ENCODE measurements around the gene WDR82.

The WDR82 gene

DNA sequence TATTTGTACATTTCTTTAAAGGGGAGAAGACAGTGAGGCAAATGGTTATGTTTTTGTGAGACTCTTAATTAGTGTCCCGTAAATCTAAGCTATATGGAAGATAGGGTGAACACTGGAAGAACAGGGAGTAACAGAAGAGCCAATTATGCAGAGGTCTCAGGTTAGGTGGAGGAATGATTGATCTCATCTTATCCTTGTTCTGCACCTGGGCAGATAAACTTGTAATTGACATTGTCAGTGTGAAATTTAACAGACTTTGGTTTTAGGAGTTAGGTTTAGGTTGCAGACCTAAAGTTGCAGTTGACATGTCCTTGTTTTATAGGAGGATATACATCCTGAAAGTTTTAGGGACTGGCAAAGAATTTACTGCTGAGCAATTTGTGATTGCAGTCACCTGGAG is 36.4 kb downstream of the WDR82 start:
- H3K27ac ChIP-seq (ENCODE audit: low read length), result no peak overlapping the region
- no peaks in the 10 kb centered on the region for H3K36me3 ChIP-seq (ENCODE audit: control insufficient read depth in 2 of 2, insufficient read depth in 2 of 2, low read length in 2 of 2)
- H3K4me3 ChIP-seq (ENCODE audit: low read length in 2 of 2), result no peak overlapping the region
- no peak overlapping the region for H3K9ac ChIP-seq (ENCODE audit: low read length in 2 of 2)
- H3K27me3 ChIP-seq (ENCODE audit: control insufficient read depth in 1 of 2, insufficient read depth in 2 of 2, low read length in 2 of 2), result no peaks in the 10 kb centered on the region
- no peaks in the 10 kb centered on the region for H3K9me3 ChIP-seq (ENCODE audit: control insufficient read depth in 2 of 2, low read length in 2 of 2)
- H3K4me1 ChIP-seq (ENCODE audit: control insufficient read depth, insufficient read depth, low read length), result peaks cover 47% of the 10 kb centered on the region

DNA sequence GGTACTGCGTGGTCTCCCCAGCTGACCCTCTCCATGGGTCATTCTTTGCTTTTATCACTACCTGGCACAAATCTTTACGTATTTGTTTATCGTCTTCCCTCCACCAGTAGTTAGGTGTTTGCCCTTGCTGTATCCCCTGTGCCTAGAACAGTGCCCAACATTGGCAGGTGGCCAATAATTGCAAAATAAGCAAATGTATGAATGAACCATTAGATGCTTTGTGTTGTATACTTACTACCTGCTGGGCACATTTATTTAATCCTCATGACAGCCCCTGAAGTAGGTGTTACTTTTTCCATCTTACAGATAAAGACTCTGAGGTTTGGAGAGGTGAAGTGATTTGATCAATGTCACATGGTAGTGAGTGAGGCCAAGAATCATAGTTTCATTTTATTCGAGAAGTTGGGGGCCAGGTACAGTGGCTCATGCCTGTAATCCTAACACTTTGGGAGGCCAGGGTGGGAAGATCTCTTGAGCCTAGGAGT is 37.5 kb downstream of the WDR82 start:
- H3K9ac ChIP-seq (ENCODE audit: low read length in 2 of 2), result no peak overlapping the region
- peaks cover 46% of the 10 kb centered on the region for H3K4me1 ChIP-seq (ENCODE audit: control insufficient read depth, insufficient read depth, low read length)
- no peaks in the 10 kb centered on the region for H3K36me3 ChIP-seq (ENCODE audit: control insufficient read depth in 2 of 2, insufficient read depth in 2 of 2, low read length in 2 of 2)
- H3K27me3 ChIP-seq (ENCODE audit: control insufficient read depth in 1 of 2, insufficient read depth in 2 of 2, low read length in 2 of 2), result no peaks in the 10 kb centered on the region
- H3K9me3 ChIP-seq (ENCODE audit: control insufficient read depth in 2 of 2, low read length in 2 of 2), result no peaks in the 10 kb centered on the region
- no peak overlapping the region for H3K27ac ChIP-seq (ENCODE audit: low read length)
- no peak overlapping the region for H3K4me3 ChIP-seq (ENCODE audit: low read length in 2 of 2)

DNA sequence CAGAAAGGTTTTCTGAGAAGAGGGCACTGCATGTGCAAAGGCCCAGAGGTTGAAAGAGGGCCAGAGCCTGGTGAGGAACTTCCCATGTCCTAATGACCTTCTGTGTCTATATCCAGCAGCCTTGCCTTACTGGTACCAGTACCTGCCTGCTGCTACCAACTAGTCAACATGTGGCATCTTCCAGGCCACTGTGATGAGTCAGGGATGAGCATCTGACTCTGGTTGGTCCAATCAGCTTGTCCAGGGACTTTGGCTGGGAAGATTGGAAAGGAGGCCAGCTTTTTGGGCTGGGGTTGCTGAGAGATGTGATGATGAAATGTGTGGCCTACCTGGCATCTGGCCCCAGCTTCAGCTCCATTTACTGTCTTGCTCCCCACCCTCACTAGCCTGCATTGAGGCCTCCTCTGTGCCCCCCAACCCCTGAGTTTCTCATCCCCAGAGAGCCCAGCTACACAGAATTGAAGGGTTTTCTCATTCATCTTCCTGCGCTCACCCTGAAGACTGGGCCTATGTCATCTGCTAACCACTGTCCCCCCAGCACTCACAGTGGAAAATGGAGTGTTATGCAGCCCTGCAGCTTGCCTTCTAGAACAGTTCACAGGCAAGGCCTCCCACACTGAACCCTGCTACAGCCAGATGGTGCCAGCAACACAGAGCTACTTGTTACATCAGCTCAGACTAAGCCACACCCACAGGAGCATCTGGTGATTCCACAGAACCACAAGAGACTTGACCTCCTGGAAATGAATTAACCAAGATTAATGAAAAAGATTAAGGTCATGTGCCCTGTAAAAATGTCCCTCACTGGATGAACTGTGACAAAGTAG is 38.2 kb downstream of the WDR82 start:
- Histone ChIP-seq H3K27ac (ENCODE audit: low read length) (no peak overlapping the region), H3K4me3 (ENCODE audit: low read length in 2 of 2) (peak overlapping the region in 1 of 2 donors; percentile 98), H3K9ac (ENCODE audit: low read length in 2 of 2) (no peak overlapping the region), H3K9me3 (ENCODE audit: control insufficient read depth in 2 of 2, low read length in 2 of 2) (no peaks in the 10 kb centered on the region), H3K4me1 (ENCODE audit: control insufficient read depth, insufficient read depth, low read length) (peaks cover 50% of the 10 kb centered on the region), H3K36me3 (ENCODE audit: control insufficient read depth in 2 of 2, insufficient read depth in 2 of 2, low read length in 2 of 2) (peaks cover 0 to 5% of the 10 kb centered on the region in 2 donors), H3K27me3 (ENCODE audit: control insufficient read depth in 1 of 2, insufficient read depth in 2 of 2, low read length in 2 of 2) (no peaks in the 10 kb centered on the region)

DNA sequence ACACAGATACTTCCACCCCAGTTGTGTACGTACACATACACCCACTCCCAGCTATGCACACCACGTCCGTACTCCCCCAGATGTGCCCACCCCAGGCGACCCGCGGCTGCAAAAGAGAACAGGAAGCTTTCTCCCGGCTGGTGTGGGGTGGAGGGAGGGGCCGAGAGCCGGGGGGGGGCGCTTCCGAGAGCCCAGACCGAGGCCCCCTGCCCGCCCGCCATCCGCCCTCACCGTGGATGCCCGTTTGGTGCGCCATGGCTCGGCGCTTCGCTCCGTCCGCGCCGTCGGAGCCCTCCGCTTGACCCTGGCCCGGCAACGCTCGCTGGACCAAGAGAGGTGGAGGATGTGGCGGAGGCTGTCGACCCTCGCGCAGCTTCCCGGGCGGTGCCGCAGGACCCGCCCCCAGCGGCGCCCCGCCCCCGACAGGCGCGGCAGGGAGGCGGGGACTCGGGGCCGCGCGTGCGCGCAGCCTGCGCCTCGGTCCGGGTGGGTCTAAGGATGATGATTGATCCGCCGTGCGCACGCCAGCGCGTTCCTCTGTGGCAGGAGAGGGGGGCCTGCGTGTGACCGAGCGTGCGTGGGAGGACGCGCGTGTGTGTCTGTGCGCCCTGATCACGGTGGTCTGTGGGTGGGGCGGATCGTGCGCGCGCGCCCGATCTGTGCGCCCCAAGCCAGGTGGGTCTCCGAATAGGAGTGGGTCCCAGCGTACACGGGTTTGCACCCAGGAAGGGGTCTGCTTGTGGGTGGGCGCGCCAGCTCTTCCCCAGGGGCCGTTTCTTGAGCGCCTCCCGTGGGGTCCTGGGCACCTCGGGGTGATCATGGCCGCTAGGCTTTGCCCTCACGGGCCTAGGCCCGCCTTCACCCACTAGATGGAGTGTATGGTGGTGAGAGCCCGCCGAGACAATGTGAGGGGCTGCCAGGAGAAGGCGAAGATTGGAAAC is 39.4 kb downstream of the WDR82 start, which contains the start of gene TWF2:
Gene TWF2, minus strand, starts transcription at position 398 of the 941 bp plus-strand sequence. Its CDS starts 142 bp downstream, at position 256.
- Histone ChIP-seq H3K4me1 (ENCODE audit: control insufficient read depth, insufficient read depth, low read length) (peaks cover 52% of the 10 kb centered on the region), H3K36me3 (ENCODE audit: control insufficient read depth in 2 of 2, insufficient read depth in 2 of 2, low read length in 2 of 2) (peaks cover 5 to 11% of the 10 kb centered on the region in 2 donors), H3K27ac (ENCODE audit: low read length) (peak within 1 kb of the TSS; percentile 88), H3K9ac (ENCODE audit: low read length in 2 of 2) (peak within 1 kb of the TSS; percentile 65 to 80), H3K4me3 (ENCODE audit: low read length in 2 of 2) (peak within 1 kb of the TSS; percentile 96 to 98), H3K9me3 (ENCODE audit: control insufficient read depth in 2 of 2, low read length in 2 of 2) (no peaks in the 10 kb centered on the region), H3K27me3 (ENCODE audit: control insufficient read depth in 1 of 2, insufficient read depth in 2 of 2, low read length in 2 of 2) (no peaks in the 10 kb centered on the region)

DNA sequence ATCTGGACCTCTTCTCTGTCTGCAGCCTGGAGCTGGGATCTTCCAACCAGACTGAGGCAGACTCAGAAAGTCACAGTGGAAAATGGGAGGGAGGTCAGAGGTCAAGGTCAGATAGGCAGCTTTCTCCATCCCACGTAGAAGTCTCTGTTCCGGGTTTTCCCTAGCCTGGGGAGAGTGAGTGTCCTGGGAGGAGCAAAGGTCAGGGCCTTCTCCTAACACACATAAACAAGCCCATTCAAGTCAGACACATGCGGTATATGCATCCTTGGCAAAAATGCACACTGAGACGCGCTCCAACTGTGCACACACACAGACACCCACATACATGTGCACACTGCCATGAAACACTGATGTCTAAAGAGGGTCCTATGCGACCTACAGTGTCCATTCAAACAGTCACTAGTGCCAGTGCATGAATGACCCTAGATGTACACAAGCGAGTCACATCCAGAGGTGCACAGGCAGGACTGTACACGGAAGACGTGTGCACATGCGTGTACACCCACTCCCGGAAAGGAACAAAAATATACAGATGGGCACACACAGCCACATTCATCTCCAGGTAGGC is 40.2 kb downstream of the WDR82 start:
- H3K27ac ChIP-seq (ENCODE audit: low read length), result peak overlapping the region; percentile 88
- H3K4me1 ChIP-seq (ENCODE audit: control insufficient read depth, insufficient read depth, low read length), result peaks cover 52% of the 10 kb centered on the region

DNA sequence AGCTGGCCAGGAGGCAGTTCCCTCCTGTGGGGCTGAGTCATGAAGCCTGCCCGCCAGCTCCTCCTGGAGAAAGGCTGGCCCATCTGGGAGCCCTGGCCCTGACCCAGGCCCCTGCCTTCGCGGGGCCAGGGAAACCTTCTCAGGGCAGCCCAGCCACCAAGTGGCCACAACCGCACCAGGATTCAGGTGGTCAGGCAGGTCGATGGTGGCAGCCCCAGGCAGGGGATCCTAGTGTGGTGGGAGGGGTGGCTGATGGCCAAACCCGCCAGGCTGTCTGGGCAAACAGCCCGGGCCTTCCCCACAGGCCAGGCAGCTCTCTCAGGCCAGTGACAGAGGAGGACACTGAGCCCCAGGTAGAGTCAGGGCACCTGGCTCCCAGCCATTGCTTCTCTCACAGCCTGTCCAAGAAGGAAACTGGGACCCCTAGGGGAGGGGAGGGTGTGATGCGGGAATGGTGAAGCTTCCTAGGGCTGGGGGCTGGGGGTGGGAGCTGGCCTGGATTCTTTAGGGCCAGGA is 40.7 kb downstream of the WDR82 start:
- Histone ChIP-seq H3K27me3 (ENCODE audit: control insufficient read depth in 1 of 2, insufficient read depth in 2 of 2, low read length in 2 of 2) (no peaks in the 10 kb centered on the region), H3K36me3 (ENCODE audit: control insufficient read depth in 2 of 2, insufficient read depth in 2 of 2, low read length in 2 of 2) (peaks cover 9 to 11% of the 10 kb centered on the region in 2 donors), H3K9ac (ENCODE audit: low read length in 2 of 2) (peak overlapping the region; percentile 65 to 79), H3K27ac (ENCODE audit: low read length) (peak overlapping the region; percentile 88), H3K4me1 (ENCODE audit: control insufficient read depth, insufficient read depth, low read length) (peaks cover 52% of the 10 kb centered on the region), H3K9me3 (ENCODE audit: control insufficient read depth in 2 of 2, low read length in 2 of 2) (no peaks in the 10 kb centered on the region), H3K4me3 (ENCODE audit: low read length in 2 of 2) (peak overlapping the region; percentile 96 to 98)

More for the DNA sequence above, 40.2 kb downstream of the WDR82 start:
- no peaks in the 10 kb centered on the region for H3K27me3 ChIP-seq (ENCODE audit: control insufficient read depth in 1 of 2, insufficient read depth in 2 of 2, low read length in 2 of 2)
- H3K36me3 ChIP-seq (ENCODE audit: control insufficient read depth in 2 of 2, insufficient read depth in 2 of 2, low read length in 2 of 2), result peaks cover 5 to 11% of the 10 kb centered on the region in 2 donors
- H3K9ac ChIP-seq (ENCODE audit: low read length in 2 of 2), result peak overlapping the region; percentile 65 to 79
- peak overlapping the region; percentile 96 to 98 for H3K4me3 ChIP-seq (ENCODE audit: low read length in 2 of 2)
- H3K9me3 ChIP-seq (ENCODE audit: control insufficient read depth in 2 of 2, low read length in 2 of 2), result no peaks in the 10 kb centered on the region

DNA sequence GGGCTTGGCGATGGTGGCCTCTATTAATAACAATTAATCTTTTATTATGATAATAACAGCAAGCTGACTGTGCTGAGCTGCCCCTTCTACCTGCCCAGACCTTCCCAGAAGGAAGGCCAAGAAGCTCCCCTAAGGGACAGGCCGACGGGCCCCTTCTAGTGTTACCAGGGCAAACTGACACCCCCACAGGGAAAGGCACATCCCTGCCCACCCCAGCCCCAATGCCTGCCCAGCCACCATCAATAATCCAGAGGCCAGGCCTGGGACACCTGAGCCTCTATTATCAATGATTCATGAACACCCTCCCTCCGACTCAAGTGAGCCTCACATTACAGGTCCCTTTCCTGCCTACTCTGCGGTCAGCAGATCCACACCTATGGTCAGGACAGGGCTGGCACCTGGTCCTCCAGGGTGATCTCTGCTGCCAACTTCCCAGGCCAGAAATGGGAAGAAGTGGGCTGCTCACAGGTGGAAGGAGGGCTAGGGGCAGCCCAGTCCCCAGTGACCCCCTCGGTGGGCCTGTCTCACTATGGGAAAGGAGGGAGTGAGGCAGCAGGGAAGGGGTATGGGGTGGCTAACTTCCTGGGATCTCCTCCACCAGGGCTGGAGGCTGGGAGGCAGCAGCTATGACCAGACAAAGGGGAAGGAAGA is 41.3 kb downstream of the WDR82 start:
- Histone ChIP-seq H3K27me3 (ENCODE audit: control insufficient read depth in 1 of 2, insufficient read depth in 2 of 2, low read length in 2 of 2) (no peaks in the 10 kb centered on the region), H3K9ac (ENCODE audit: low read length in 2 of 2) (peak overlapping the region; percentile 51 to 65), H3K4me1 (ENCODE audit: control insufficient read depth, insufficient read depth, low read length) (peaks cover 55% of the 10 kb centered on the region), H3K9me3 (ENCODE audit: control insufficient read depth in 2 of 2, low read length in 2 of 2) (no peaks in the 10 kb centered on the region), H3K36me3 (ENCODE audit: control insufficient read depth in 2 of 2, insufficient read depth in 2 of 2, low read length in 2 of 2) (peaks cover 11 to 13% of the 10 kb centered on the region in 2 donors), H3K4me3 (ENCODE audit: low read length in 2 of 2) (peak overlapping the region; percentile 64 to 98), H3K27ac (ENCODE audit: low read length) (peak overlapping the region; percentile 88)

DNA sequence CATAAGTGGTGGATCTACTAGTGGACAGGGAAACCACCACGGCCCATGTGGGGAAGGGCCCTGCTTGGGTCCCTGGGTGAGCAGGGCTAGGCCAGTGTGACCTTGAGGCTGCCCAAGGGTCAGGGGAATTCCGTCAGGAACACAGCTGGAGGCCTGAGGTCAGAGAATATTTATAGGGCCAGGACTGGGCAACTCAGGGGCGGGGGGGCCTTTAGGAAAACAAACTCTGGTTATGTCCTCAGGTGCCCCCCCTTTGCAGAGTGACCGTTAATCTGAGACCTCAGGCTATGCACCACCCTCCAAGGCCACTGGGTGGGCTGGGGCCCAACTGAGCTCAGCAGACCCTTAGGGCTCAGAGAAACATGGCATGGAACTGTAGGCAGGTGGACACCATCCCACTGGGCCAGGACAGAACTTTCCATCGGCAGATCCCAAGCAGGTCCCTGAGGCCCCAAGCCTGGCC is 42.0 kb downstream of the WDR82 start:
- Histone ChIP-seq H3K4me1 (ENCODE audit: control insufficient read depth, insufficient read depth, low read length) (peaks cover 57% of the 10 kb centered on the region), H3K9ac (ENCODE audit: low read length in 2 of 2) (peak overlapping the region in 1 of 2 donors; percentile 21), H3K27ac (ENCODE audit: low read length) (peak overlapping the region; percentile 88), H3K36me3 (ENCODE audit: control insufficient read depth in 2 of 2, insufficient read depth in 2 of 2, low read length in 2 of 2) (peaks cover 11 to 13% of the 10 kb centered on the region in 2 donors), H3K4me3 (ENCODE audit: low read length in 2 of 2) (no peak overlapping the region), H3K27me3 (ENCODE audit: control insufficient read depth in 1 of 2, insufficient read depth in 2 of 2, low read length in 2 of 2) (no peaks in the 10 kb centered on the region), H3K9me3 (ENCODE audit: control insufficient read depth in 2 of 2, low read length in 2 of 2) (no peaks in the 10 kb centered on the region)

DNA sequence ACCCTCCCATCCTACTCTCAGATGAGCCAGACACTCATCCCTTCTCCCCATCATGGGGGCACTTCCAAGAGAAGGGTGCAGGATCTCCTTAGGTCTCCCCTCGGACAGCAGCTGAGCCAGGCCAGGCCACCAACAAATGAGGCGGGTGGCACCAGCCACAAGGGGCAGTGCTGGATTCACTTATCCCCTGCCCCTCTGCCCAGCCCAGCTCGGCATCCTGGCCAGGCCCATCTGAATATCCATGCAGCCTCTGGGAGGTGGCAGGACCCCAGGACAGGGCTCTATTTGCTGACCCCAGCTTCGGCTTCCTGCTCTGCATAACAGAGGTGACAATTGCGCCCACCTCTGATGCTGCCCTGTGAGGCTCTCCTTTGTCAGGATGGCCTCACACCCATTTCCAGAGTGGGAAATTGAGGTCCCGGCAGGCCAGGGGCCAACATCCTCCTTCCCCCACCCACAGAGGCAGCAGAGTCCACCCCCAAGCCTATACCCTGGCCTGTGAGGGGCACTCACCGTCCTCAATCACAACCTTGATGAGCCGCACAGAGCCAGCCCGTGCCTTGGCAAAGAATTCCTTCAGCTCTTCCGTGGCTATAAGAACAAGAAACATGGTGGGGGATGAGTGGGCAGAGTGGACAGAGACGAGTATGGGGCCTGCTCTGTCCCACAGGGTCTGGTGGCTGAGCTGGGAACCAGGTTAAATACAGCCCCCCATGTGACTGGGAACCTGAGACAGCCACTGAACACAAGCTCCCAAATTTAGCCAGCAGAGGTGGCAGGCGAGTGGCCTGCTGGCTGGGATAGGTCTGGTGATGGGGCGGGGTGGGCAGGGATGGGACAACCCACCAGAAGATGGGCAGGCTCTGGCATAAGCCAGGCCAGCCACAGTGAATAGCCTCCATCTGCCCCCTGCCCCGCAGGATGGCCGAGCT is 43.7 kb downstream of the WDR82 start:
- peaks cover 26 to 27% of the 10 kb centered on the region in 2 donors for H3K36me3 ChIP-seq (ENCODE audit: control insufficient read depth in 2 of 2, insufficient read depth in 2 of 2, low read length in 2 of 2)
- H3K27me3 ChIP-seq (ENCODE audit: control insufficient read depth in 1 of 2, insufficient read depth in 2 of 2, low read length in 2 of 2), result no peaks in the 10 kb centered on the region
- no peak overlapping the region for H3K9ac ChIP-seq (ENCODE audit: low read length in 2 of 2)
- H3K9me3 ChIP-seq (ENCODE audit: control insufficient read depth in 2 of 2, low read length in 2 of 2), result no peaks in the 10 kb centered on the region
- H3K4me3 ChIP-seq (ENCODE audit: low read length in 2 of 2), result no peak overlapping the region
- H3K27ac ChIP-seq (ENCODE audit: low read length), result no peak overlapping the region
- H3K4me1 ChIP-seq (ENCODE audit: control insufficient read depth, insufficient read depth, low read length), result peaks cover 48% of the 10 kb centered on the region

All from stomach smooth muscle (tissue), 2 donors.